Bone marrow (tissue), 2 donors: Measurements from ENCODE around the gene TRHDE.

Experiments
- DNase-seq, 2 donors: peaks; one replicate each; lab custom pipeline; 2025; lab: John Stamatoyannopoulos, UW

Gene TRHDE

DNA sequence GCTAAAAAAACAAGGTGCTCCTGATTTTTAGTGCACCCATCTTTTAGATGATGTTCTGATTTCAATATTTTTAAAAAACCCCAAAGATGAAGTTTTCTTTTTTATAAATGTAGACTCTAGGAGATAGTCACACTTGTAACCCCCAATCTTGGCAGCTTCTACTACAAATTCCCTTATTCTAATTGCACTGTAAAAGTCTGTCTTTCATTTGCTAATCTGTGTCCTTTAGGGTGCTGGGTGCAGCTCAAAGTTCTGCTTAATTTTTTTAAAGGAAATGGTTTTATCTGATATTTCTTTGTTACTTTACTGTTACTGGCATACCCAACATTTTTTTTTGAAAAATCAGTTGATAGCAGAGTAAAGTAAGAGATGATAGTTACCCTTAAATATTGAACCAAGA lies 172.0 kb downstream of the TRHDE start:
- DNase-seq: no peak

- DNase-seq: no peak
Observed at GRCh38 chr12:72444566-72444965, 172.4 kb downstream of the TRHDE start.

DNA sequence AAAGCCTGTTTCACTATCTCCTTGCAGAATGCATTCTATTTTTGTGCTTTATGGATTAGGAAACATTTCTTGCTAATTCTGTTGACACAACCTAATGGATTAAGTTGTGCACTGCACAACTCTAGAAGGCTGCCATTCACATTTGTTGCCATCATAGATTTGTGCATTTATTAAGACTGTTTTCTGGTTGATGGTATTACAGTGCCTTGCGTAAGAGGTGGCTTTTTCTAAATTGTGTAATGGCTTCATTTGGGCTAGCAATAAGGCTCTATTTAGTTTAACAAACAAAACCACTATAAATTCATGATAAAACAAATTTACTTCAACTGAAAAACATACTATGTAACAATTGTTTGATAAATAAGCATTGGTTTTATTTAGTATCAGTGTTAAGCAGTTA lies 175.9 kb downstream of the TRHDE start:
- DNase-seq: no peak

GRCh38 chr12:72448805-72449204 lies 176.6 kb downstream of the TRHDE start:
- no peak for DNase-seq

DNA sequence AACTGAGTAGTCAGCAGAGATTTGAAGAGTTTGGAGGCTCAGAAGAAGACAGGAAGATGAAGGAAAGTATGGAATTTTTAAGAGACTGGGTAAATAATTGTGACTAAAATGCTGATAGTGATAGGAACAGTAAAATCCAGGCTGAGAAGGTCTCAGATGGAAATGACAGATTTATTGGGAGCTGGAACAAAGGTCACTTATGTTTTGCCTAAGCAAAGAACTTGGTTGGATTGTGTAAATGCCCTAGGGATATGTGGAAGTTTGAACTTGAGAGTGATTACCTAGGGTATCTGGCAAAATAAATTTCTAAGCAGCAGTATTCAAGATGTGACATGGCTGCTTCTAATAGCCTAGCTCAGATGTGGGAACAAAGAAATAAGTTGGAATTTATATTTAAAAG lies 180.9 kb downstream of the TRHDE start:
- DNase-seq: no peak

DNA sequence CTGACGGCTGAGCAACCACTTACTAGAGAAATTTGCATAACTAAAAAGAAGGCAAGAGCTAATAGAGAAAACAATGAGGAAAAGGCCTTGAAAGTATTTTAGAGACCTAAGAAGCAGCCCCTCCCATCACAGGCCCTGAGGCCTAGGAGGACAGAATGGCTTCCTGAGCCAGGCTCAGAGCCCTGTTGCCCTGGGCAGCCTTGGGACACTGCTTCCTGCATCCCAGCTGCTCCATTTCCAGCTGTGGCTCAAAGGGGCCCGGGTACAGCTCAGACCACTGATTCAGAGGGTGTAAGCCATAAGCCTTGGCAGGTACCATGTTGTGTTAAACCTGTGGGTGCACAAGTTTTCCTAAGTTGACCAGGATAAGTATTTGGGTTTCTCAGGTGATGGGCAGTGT lies 181.4 kb downstream of the TRHDE start:
- DNase-seq: no peak

- no peak for DNase-seq
Observed at GRCh38 chr12:72464471-72464870, 192.3 kb downstream of the TRHDE start.

DNA sequence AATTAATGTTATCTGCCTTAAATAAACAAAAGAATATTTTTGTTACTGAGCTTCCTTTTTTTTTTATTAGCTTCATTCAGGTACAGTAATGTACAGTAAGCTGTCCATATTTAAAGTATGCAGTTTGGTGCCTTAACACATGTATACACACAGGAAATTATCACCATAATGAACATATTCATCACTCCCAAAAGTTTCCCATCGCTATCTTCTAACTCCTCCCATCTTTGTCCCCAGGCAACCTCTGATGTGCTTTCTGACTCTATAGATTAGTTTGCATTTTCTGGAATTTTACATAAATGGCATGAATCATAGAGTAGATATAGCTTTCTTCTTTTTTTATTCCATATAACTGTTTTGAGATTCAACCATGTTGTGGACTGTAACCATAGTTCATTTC lies 193.0 kb downstream of the TRHDE start:
- DNase-seq: no peak

GRCh38 chr12:72465940-72466630 lies 193.9 kb downstream of the TRHDE start:
- DNase-seq: no peak

DNA sequence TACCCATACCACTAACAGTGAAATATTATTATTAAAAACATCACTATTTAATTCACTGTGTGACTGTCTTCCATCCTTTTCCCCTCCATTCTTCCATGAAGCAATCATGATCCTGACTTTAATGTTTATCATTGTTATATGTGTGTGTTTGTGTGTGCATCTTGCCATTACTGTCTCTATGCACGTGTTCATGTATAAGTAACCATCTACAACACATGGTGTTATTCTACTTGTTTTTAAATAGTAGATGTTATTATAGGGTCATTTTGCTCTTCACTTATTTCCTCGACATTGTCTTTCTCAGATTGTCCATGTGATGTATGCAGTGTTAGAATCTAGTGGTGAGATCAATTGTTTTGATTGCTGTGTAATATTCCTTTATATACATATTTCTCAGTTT lies 195.8 kb downstream of the TRHDE start:
- no peak for DNase-seq

DNA sequence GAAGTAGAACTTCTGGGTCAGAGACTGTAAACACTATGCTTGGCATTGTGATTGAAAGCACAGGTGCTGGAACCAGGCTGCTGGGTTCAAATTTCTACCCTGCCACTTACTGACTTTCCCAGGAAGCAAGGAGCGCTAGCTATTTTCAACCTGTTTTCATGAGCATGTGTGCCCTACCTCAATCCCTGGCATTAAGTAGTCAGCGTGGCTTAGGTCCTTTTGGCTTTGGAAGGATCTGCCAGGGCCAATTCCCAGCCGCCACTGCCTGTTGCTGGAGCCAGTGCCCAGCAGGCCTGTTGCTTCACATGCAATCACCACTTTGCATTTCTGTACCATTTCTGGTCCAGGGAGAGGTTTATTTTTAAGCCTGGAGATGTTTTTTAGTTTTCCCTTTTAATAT lies 196.3 kb downstream of the TRHDE start:
- no peak for DNase-seq

DNA sequence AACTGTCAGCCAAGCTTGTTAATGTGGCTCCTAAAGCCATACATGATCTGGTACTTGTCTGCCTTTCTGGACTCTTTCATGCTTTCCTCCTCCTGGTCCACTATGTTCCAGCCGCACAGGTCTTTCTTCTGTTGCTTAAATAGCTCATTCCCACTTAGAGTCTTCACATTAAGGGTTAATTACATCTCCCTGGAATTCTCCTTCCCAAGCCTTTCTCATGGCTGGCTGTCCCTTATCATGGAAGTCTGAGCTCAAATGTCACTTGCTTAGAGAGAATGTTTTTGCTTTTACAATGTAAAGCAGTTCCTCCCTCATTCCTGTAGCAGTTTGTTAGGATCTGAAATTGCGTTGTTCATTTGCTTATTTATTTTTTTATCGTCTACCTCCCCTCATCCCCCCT lies 199.6 kb downstream of the TRHDE start:
- DNase-seq: no peak

GRCh38 chr12:72472350-72472749 lies 200.2 kb downstream of the TRHDE start:
- DNase-seq: no peak

- no peak for DNase-seq
Observed at GRCh38 chr12:72476301-72476700, 204.1 kb downstream of the TRHDE start.

DNA sequence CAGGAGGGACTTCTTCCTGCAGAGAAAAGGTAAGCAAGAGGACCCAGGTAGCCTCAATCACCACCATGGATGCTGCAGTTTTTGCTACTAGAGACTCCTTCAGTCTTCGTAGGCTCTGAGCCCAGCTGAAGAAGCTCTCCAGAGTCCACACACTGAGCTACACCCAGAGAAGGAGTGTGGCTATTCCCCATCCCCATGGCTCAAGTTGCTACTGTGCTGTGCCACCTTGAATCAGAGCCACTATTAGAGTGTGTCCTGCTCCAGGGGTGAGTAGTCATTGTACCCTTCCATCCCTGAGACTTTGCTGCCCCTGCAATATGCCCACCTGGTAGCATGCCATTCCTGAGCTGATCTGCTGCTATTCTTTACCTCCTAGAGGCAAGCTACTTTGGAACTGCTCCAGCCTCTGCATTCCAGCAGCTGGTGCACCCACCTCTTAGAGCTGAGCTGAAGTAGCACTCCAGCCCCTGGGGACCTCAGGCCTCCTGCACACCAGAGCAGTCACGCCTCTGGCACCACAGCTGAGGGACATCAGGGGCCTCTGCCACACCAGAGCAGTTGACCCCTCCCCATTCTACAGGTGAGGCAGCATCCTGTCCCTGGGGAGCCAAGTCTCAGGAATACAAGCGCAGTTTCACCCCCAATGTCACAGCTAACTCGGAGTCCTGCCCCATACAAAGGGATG lies 213.0 kb downstream of the TRHDE start:
- DNase-seq: no peak

- DNase-seq: no peak
Observed at GRCh38 chr12:72491426-72491825, 219.3 kb downstream of the TRHDE start.

GRCh38 chr12:72493407-72493806 lies 221.2 kb downstream of the TRHDE start:
- DNase-seq: no peak

GRCh38 chr12:72498354-72498753 lies 226.2 kb downstream of the TRHDE start:
- no peak for DNase-seq

DNA sequence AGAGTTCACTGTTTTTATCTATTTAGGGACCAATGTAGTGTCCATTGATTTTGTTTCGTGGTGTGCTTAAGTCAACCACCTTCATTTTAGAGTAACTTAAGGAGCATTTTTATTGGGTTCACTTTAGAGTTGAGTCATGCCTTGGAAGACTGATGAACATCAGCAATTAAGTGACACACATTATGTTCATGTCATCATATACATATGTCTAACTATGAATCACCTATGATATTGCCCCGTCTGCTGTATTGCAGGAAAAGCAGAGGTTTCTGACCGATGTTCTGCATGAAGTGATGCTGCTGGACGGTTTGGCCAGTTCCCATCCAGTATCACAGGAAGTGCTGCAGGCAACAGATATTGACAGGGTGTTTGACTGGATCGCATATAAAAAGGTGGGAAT lies 227.1 kb downstream of the TRHDE start:
- no peak for DNase-seq

GRCh38 chr12:72502546-72502945 lies 230.4 kb downstream of the TRHDE start:
- no peak for DNase-seq

DNA sequence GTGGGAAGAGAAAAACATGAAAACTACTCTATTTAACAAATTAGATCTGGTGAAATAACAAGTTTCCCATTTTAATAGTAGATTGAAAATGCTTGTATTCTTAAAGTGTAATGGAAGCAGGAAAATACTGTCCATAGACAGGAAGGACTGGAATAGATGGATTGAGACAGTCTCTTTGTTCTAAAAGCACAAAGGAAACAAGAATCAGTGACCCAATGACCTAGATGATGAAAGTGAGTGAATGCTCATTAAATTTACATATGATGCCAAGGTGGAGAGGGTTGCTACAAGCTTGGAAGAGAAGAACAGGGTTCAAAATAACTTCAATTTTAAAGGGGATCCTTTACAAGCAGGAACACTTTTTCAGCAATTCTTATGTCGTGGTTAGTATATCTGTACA lies 233.1 kb downstream of the TRHDE start:
- no peak for DNase-seq

GRCh38 chr12:72509891-72510290 lies 237.7 kb downstream of the TRHDE start:
- DNase-seq: no peak

- no peak for DNase-seq
Observed at GRCh38 chr12:72510772-72511171, 238.6 kb downstream of the TRHDE start.

GRCh38 chr12:72511498-72511897 lies 239.3 kb downstream of the TRHDE start:
- no peak for DNase-seq
